Stimulated activated CD4-positive, alpha-beta T cell treated with anti-CD3 and anti-CD28 coated beads, Interleukin-4, amount 100 ng/mL, for 24 hours (primary cell): ENCODE measurements around the gene RBM34.
"Not testable (repeated sequence)": the region's sequence is repeated elsewhere in the genome, so short reads cannot be mapped to it uniquely, and the experiment has no call there.

Experiments
- DNase-seq: peaks from one replicate; pipeline ENCODE4 v3.0.0-alpha.2; 2020

The RBM34 gene

DNA sequence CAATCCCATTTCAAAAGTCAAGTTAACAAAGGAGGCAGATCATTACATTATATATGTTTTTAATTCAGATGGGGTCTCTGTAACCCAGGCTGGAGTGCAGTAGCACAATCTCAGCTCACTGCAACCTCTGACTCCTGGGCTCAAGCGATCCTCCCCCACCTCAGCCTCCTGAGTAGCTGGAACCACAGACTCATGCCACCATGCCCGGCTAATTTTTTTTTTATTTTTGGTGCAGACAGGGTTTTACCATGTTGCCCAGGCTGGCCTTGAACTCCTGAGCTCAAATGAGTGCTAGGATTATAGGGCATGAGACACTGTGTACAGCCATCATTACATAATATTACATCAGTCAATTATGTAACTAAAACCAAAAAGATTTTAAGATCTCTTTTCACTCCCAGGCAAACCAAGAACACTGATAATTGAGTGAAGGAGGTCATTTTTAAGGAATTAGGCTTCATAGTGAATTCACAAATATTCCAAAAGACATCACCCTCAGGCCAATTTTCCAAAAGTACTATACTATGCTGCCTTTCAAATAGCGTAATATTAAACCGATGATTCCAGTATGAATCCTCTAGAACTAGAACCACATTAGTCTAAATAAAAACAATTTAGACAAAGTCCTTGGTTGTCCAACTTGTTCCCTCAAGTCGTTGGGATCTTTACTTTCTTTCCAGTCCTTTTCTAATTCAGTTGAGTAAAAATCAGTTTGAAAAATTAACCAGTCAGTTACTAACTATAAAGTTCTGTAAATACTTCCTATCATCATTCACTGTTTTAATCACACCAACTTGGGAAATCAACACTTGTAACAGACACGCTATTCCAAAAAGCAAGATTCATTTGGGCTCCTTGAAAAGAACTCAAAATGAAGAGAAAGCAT, 48.5 kb downstream of the RBM34 start:
- no peak for DNase-seq

GRCh38 chr1:235111107-235111506, 49.9 kb downstream of the RBM34 start:
- DNase-seq = no peak

GRCh38 chr1:235108876-235109275, 52.2 kb downstream of the RBM34 start:
- DNase-seq = no peak

DNA sequence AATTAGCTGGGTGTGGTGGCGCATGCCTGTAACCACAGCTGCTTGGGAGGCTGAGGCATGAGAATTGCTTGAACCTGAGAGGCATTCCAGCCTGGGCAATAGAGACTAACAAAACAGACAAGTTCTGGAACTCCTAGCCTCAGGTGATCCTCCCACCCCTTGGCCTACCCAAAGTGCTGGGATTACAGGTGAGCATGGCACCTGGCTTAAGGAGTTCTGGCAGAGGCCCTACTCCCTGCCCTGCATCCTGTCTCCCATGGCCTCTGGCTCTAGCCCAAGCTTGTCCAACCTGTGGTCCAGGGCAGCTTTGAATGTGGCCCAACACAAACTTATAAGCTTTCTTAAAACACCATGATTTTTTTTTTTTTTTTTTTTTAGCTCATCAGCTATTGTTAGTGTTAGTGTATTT, 52.9 kb downstream of the RBM34 start:
- no peak for DNase-seq

DNA sequence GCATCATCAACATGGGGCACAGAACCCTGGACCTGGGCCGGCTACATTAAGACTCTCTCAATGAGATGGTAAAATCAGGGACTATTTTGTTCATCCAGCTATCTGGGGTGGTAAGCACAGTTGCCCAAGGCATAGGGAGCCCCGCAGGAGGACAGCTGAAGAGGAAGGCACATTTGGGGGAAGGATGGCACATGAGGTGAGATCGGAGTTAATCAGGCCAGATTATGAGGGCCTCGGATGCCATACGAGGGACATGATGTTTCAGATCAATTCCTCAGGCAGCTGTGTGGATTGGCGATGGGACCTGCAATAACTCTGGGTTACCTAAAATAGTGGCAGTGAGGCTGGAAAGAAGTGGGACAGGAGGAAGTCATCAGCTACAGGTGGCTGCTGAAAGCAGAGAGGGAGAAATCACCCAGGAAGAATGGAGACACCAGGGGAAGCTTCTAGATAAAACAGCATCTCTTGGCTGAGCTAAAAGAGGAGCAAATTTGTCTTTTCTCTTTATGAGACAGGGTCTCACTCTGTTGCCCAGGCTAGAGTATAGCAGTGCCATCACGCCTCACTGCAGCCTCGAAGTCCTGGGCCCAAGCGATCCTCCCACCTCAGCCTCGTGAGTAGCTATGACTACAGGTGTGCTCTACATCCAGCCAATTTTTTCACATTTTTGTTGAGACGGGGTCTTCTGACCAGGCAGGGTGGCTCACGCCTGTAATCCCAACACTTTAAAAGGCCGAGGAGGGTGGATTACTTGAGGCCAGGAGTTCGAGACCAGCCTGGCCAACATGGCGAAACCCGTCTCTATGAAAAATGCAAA, 53.5 kb downstream of the RBM34 start:
- no peak for DNase-seq

DNA sequence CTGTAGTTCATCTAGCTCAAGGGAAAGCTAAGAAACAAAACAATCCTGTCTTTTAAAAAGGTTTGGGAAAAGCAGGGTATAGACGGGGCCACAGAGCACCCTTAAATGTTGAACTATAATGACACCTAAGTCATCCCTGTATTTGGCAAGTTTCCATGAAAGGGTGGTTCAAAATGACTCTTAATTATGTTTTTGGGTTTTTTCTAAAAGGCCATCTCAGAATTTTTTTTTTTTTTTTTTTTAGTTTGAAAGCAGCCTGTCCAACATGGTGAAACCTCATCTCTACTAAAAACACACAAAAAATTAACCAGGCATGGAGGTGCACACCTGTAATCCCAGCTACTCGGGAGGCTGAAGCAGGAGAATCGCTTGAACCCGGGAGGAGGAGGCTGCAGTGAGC, 54.6 kb downstream of the RBM34 start:
- DNase-seq = no peak

- no peak for DNase-seq
These were observed 55.7 kb downstream of the RBM34 start for GRCh38 chr1:235105051-235106043.

GRCh38 chr1:235102993-235103411, 58.0 kb downstream of the RBM34 start:
- no peak for DNase-seq

GRCh38 chr1:235102259-235102582, 58.8 kb downstream of the RBM34 start:
- DNase-seq = no peak

GRCh38 chr1:235101558-235102258, 59.3 kb downstream of the RBM34 start:
- no peak for DNase-seq

GRCh38 chr1:235100194-235100772, 60.8 kb downstream of the RBM34 start:
- no peak for DNase-seq

DNA sequence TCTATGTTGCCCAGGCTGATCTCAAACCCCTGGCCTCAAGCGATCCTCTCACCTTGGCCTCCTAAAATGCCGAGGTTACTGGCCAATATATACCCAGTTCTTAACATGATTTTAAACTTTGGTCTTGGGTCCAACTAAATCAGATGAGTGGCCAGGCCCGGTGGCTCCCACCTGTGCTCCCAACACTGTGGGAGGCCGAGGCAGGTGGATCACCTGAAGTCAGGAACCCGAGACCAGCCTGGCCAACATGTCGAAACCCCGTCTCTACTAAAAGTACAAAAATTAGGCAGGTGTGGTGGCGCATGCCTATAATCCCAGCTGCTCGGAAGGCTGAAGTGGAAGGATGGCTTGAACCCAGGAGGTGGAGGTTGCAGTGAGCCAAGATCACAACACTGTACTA, 62.1 kb downstream of the RBM34 start:
- no peak for DNase-seq

DNA sequence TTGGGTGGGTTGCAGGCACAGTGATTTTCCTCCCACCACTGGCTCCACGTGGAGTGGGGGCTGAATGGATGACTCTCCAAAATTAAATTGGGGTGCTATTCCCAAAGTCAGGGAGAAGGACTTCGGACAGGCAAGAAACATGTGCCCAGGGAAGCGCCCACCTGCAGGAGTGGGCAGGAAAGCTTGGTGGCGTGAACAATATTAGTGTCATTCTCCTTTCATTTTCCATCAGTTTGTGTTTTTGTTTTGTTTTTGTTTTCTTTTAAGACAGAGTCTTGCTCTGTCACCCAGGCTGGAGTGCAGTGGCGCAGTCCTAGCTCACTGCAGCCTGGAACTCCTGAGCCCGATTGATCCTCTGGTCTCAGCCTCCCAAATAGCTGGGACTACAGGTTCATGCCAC, 62.5 kb downstream of the RBM34 start:
- DNase-seq = no peak

DNA sequence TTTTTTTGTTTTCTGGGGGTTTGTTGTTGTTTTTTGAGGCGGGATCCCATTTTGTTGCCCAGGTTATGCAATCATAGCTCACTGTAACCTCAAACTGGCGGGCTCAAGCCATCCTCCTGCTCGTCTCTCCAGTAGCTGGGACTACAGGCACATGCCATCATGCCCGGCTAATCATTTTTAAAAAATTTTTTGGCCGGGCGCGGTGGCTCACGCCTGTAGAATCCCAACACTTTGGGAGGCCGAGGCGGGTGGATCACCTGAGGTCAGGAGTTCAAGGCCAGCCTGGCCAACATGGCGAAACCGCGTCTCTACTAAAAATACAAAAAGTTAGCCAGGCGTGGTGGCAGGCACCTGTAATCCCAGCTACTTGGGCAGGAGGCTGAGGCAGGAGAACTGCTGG, 63.5 kb downstream of the RBM34 start:
- DNase-seq = not testable (repeated sequence)

DNA sequence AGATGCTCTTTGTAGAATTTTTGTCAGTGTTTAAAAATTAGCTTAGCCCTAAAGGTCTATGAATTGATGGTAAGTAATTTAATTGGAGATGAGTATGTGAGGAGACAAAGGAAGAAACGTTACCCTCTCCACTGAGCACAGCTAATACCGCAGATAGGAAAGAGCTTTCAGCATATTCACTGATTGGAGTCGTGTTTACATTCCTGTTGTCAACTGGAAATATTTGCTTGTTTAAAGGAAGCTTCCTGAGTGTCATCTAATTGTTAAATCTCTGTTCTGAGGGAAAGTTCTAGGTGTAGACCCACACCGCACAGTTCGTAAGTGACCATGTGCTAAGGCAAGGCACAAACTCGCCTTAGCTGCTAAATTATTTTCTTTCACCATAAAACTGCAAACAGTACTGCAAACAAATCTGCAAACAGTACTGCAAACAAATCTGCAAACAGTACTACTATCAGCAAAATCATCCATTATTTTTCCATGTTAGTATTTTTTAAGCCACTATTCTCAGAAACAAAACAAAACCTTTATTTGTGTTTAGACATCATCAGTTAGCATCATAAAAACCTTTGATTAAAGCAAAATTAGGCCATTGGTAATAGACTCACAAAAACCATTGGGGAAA, 65.0 kb downstream of the RBM34 start:
- no peak for DNase-seq

DNA sequence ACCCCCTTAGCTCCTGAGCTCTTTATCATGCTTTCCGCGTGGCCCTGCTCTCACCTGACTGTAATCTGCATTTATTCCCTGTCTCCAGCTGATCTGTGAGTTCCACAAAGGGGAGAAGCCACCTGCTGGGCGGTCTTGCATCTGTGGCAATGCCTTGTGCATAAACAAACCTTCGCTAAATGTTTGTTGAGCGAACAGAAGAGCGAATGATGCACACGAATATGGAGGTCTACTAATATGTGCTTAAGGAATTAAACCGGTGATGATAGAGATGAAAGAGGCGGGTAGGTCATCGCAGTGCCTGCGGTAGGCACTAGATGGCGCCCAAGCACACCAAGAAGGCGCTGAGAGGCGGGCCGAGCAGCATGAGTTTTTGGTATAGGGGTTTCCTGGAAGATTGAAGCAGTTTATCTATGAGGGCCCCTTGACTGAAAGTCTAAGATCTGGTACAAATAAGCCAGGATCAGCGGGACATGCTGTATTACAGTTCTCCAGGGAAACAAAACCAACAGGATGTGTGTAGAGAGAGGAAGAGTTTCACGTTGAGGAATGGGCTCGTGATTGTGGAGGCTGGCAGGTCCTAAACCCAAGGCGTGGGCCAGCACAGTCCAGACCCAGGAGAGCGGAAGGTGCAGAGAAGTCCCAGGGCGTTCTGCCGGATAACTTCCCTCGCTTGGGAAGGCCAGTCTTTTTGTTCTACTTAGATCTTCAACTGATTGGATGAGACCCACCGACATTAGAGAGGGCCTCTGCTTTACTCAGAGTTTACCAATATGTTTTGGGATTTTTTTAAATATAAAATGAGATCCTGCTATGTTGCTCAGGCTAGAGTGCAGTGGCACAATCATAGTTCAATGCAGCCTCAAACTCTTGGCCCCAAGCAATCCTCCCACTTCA, 67.1 kb downstream of the RBM34 start:
- DNase-seq = peak; percentile 85

GRCh38 chr1:235093013-235093695, 67.9 kb downstream of the RBM34 start:
- DNase-seq = no peak

GRCh38 chr1:235092415-235092814, 68.6 kb downstream of the RBM34 start:
- not testable (repeated sequence) for DNase-seq

GRCh38 chr1:235092045-235092406, 69.0 kb downstream of the RBM34 start:
- not testable (repeated sequence) for DNase-seq
